Activated CD8-positive, alpha-beta memory T cell treated with anti-CD3 and anti-CD28 coated beads for 36 hours (primary cell): ENCODE measurements around the gene ALX4. TPM values are rescaled to one million over a fixed set of nuclear protein-coding genes. Genes with fewer than 3 reads are reported as not detected.

Experiments
- CTCF ChIA-PET: fragments of 350-600 bp; sonication (Branson Sonifier 250); formaldehyde crosslinking; loops from one replicate; lab custom pipeline; 2021; ENCODE audit warnings: antibody characterized with exemption; lab: Charles Lee
- POLR2A ChIA-PET: fragments of 350-600 bp; sonication (Branson Sonifier 250); formaldehyde crosslinking; loops from one replicate; lab custom pipeline; 2021; ENCODE audit warnings: antibody characterized with exemption; lab: Charles Lee
- total RNA-seq, 2 experiments: library from RNA; stranded (reverse); gene quantifications; one replicate each; pipeline ENCODE4 v1.2.3, GENCODE V29; 2021

Gene ALX4
- total RNA-seq, 2 experiments from 2014 or later, result not detected

- ChIA-PET CTCF (interaction anchor here (0.7 to 1.0 kb wide), 2 partner anchors 8 to 330 kb away, joined by 3 to 5 read pairs; no protein-coding TSS in a partner anchor), POLR2A (no interaction called here)
Observed at GRCh38 chr11:44277196-44278090, 32.5 kb downstream of the ALX4 start.

- ChIA-PET CTCF (interaction anchor here (1.4 kb wide), 1 partner anchor 10 kb away, joined by 4 read pairs; no protein-coding TSS in a partner anchor), POLR2A (no interaction called here)
Observed at GRCh38 chr11:44275961-44276550, 33.9 kb downstream of the ALX4 start.

- ChIA-PET CTCF (interaction anchor here (1.4 kb wide), 1 partner anchor 11 kb away, joined by 4 read pairs; no protein-coding TSS in a partner anchor), POLR2A (no interaction called here)
Observed at GRCh38 chr11:44275241-44275640, 34.7 kb downstream of the ALX4 start.

GRCh38 chr11:44274404-44274803 is 35.5 kb downstream of the ALX4 start:
- ChIA-PET POLR2A (no interaction called here), CTCF (no interaction called here)

- CTCF ChIA-PET, result no interaction called here
- POLR2A ChIA-PET, result interaction anchor here (0.6 kb wide), 1 partner anchor 748 kb away, joined by 3 read pairs; no protein-coding TSS in a partner anchor
Observed at GRCh38 chr11:44271286-44271685, 38.7 kb downstream of the ALX4 start.

GRCh38 chr11:44270403-44271273 is 39.3 kb downstream of the ALX4 start:
- POLR2A ChIA-PET, result no interaction called here
- CTCF ChIA-PET, result no interaction called here

GRCh38 chr11:44269369-44270351 is 40.3 kb downstream of the ALX4 start:
- ChIA-PET POLR2A (no interaction called here), CTCF (no interaction called here)

GRCh38 chr11:44268614-44269080 is 41.3 kb downstream of the ALX4 start:
- ChIA-PET POLR2A (no interaction called here), CTCF (no interaction called here)

GRCh38 chr11:44267750-44268613 is 42.0 kb downstream of the ALX4 start:
- CTCF ChIA-PET, result no interaction called here
- POLR2A ChIA-PET, result no interaction called here

- POLR2A ChIA-PET, result no interaction called here
- CTCF ChIA-PET, result no interaction called here
Observed at GRCh38 chr11:44267006-44267749, 42.8 kb downstream of the ALX4 start.

GRCh38 chr11:44266056-44266780 is 43.7 kb downstream of the ALX4 start:
- POLR2A ChIA-PET, result no interaction called here
- CTCF ChIA-PET, result no interaction called here

GRCh38 chr11:44264761-44265160 is 45.2 kb downstream of the ALX4 start:
- ChIA-PET POLR2A (no interaction called here), CTCF (no interaction called here)

- ChIA-PET POLR2A (no interaction called here), CTCF (no interaction called here)
Observed at GRCh38 chr11:44264438-44264749, 45.5 kb downstream of the ALX4 start.

- ChIA-PET CTCF (no interaction called here), POLR2A (no interaction called here)
Observed at GRCh38 chr11:44263738-44264437, 46.1 kb downstream of the ALX4 start.

GRCh38 chr11:44261800-44262591 is 47.9 kb downstream of the ALX4 start:
- ChIA-PET POLR2A (no interaction called here), CTCF (no interaction called here)
